Stimulated activated CD8-positive, alpha-beta memory T cell treated with anti-CD3 and anti-CD28 coated beads, Interleukin-7, amount 100 ng/mL, for 1 hour (primary cell): Measurements from ENCODE around the gene UBB.
"Not testable (repeated sequence)": the region's sequence is repeated elsewhere in the genome, so short reads cannot be mapped to it uniquely, and the experiment has no call there.

ENCODE experiments used
- DNase-seq, 2 donors: peaks; one replicate each; pipeline ENCODE4 v3.0.0-alpha.2; 2020; ENCODE audit warnings: low read depth in 2 of 2

The UBB gene

GRCh38 chr17:16374146-16374938, 6.5 kb upstream of the UBB start:
- no peak for DNase-seq

- DNase-seq, result no peak
These were observed 3.0 kb upstream of the UBB start for GRCh38 chr17:16377941-16378341.

DNA sequence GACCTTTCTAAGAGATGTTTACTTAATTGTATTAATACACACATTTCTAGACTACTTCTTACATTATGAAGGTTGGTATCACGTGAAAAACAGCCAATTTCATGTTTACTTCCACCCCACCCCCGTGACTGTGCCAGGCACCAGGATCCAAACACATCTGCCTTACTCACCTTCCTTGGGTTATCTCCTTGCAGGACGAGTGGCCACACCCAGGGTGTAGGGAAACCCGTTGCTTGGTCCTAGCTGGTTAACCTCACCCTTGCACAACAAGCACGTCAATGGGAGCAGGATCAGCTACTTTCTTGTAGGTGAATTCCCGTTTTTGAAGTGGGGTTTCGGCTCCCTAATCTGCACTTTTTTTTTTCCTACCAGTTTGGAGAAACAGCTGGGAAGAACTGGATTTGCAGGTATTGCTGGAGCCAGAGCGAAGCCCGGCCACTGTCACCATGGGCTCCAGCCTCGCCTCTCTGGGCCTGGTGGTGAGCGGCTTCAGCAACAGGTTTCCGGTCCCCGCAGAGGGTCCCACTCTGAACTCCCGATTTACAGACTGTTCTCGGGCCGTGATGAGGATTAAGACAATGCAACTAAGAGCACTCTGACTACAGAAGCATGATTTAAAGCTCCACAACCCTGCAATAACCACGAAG, 2.1 kb upstream of the UBB start:
- DNase-seq, result no peak

DNA sequence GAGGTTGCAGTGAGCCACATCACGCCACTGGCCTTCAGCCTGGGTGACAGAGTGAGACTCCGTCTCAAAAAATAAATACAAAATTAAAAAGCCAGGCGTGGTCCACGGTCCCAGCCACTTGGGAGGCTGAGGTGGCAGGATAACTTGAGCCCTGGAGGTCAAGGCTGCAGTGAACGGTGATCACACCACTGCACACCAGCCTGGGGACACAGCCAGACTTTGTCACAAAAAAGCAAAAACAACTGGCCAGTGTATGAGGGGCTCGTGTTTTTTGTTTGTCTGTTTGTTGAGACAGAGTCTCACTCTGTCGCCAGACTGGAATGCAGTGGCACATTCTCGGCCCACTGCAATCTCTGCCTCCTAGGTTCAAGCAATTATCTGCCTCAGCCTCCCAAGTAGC, 1.2 kb upstream of the UBB start:
- no peak for DNase-seq

- DNase-seq, result no peak
These were observed 567 bp downstream of the UBB start for GRCh38 chr17:16381496-16381820.

DNA sequence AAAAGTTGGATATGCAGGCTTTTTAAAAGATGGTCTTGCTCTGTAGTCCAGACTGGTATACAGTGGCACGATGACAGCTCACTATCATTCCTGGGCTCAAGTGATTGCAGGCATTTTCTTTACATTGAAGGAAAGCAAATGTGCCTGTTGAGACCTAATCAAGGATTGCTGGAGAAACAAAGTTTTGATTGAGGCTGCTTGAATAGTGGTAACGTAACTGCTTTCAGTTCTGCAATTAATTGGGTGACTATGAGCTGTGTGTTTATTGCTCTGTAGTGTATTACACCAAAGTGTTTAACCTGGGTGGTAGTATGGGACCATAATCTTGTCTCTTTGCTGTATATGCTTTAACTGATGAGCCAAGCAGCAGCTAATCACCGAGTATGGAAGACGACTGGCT, 2.3 kb downstream of the UBB start:
- no peak for DNase-seq

DNA sequence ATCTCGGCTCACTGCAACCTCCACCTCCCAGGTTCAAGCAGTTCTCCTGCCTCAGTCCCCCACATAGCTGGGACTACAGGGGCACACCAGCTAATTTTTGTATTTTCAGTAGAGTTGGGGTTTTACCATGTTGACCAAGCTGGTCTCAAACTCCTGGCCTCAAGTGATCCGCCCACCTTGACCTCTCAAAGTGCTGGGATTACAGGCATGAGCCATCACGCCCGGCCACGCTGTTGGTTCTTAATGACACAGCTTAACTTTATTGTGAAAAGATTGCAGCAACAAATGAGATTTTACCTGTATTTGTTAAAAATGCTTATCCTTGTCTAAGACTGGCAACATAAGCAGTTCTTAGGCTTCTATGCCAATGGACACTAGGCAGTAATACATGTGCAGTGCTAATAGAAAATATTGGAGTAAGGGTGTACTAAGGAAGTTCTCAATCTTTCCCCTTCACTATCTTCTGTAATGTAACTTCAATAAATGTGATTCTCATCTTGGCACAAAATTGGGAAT, 2.9 kb downstream of the UBB start:
- DNase-seq, result no peak

- no peak for DNase-seq
These were observed 3.7 kb downstream of the UBB start for GRCh38 chr17:16384557-16384956.

DNA sequence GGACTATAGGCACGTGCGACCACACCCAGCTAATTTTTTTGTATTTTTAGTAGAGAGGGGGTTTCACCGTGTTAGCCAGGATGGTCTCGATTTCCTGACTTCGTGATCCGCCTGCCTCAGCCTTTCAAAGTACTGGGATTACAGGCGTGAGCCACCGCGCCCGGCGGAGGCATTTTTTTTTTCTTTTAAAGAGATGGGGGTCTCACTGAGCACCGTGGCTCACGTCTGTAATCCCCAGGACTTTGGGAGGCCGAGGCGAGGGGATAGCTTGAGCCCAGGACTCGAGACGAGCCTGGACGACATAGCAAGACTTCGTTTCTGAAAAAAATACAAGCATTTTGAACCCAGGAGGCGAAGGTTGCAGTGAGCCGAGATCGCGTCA, 5.2 kb downstream of the UBB start:
- not testable (repeated sequence) for DNase-seq

DNA sequence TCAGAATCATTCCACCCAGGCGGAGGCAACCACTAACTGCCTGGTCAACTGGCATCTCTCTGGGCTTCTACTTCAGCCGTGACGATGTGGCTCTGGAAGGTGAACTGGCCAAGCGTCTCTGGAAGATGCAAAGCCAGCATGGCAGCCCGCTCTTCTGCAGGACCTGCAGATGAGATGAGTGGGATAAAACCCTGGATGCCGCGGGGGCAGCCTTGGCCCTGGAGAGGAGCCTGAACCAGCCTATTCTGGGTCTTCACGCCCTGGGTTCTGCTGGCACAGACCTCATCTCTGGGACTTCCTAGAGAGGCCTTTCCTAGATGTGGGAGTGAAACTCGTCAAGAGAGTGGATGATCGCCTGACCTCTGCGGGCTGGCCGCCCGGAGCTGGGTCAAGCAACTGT, 10.6 kb downstream of the UBB start:
- no peak for DNase-seq

GRCh38 chr17:16392491-16392890, 11.6 kb downstream of the UBB start:
- DNase-seq, result not testable (repeated sequence)

DNA sequence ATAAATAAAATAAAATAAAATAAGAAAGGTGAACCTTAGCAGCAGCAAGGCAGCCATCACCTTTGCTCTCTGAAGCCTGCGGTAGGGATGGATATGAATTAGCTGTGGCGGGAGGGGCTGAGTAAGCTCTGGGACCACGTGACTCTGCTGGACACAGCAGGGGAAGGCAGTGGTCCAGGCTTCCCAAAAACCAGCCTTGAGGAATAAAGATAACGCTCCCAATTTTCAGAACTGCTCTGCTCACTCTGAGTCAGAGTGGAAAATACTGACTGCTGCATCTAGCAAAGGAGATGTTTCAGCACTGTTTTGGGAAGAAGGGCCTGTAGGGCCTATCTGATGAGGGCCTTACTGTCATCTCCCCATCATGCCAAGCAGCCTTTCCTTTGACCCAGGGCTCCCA, 15.0 kb downstream of the UBB start:
- DNase-seq, result not testable (repeated sequence)

GRCh38 chr17:16396693-16397092, 15.8 kb downstream of the UBB start:
- DNase-seq, result not testable (repeated sequence)

- DNase-seq, result no peak
These were observed 17.7 kb downstream of the UBB start for GRCh38 chr17:16398270-16399267.

DNA sequence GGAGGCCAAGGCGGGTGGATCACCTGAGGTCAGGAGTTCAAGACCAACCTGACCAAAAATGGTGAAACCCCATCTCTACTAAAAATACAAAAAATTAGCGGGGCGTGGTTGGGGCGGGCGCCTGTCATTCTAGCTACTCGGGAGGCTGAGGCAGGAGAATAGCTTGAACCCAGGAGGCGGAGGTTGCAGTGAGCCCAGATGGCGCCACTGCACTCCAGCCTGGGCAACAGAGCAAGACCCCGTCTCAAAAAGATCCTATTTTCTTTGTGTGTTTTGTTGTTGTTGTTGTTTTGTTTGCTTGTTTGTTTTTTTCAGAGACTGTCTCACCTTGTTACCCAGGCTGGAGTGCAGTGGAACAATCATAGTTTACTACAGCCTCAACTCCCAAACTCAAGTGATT, 23.0 kb downstream of the UBB start:
- not testable (repeated sequence) for DNase-seq

- DNase-seq, result no peak
These were observed 26.1 kb downstream of the UBB start for GRCh38 chr17:16406742-16407674.

DNA sequence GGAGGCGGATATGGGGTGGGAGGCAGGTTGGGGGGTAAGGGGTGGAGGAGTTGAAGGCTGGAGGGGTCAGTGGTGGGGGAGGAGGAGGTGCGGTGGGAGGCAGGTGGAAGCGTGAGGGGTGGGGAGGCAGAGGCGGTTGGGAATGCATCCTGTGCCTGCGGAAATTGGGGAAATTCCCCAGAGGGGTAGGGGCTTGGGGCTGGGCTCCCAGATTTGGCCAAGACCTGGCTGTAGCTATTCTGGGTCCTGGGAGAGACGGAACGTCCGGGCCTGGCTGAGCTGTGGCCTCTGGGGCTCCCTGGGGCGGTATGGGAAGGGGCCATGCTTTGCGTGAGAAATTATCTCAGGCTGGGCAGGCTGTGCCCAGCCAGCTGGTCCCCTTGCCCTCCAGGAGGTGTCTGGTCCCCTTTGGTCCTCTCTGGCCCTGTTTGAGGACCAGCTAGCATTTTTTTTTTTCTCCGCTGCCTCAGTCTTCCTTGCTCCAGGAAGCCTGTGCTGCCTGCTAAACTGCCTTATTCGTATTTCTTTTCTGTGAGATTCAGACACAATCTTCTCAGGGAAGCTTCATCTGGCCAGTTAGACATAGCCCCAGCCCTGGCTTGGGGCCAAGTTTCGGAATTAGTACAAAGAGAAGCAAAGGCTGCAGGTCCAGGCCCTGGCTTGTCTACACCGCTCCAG, 27.2 kb downstream of the UBB start:
- no peak for DNase-seq

DNA sequence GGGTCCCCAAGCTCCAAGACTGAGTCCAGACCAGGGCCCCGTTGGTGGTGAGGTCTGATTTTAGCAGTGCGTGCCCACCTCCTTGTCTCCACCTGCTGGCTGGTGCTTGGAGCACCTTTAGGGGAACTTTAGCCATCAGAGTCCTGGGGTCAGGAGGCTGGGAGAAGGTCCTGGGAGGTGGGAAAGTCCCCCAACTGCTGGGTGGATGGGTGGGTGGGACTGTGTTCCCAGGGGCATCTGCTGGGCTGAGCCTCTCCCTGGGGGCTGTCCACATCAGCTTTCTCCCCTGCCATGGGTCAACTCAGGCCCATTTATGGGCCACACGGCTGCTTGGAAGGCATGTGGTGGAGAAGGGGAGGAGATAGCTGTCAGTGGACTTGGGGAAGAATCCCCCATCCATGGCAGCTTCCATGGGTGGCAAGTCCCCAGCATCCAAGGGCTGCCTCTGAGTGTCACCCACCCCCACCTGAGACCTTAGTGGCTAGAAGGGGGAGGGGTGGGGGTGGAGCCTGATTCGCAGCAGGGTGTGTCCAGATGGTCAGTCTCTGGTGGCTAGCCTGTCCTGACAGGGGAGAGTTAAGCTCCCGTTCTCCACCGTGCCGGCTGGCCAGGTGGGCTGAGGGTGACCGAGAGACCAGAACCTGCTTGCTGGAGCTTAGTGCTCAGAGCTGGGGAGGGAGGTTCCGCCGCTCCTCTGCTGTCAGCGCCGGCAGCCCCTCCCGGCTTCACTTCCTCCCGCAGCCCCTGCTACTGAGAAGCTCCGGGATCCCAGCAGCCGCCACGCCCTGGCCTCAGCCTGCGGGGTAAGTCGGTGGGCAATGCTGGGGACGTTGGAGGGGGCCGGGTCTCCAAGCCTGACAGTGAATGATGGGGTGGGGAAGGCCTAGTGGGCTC, 34.4 kb downstream of the UBB start, which contains the start of gene TRPV2:
TSS of gene TRPV2 (plus strand) at position 541 of the 894 bp plus-strand sequence. CDS start 2,098 bp downstream, outside the sequence.
- DNase-seq, result no peak

DNA sequence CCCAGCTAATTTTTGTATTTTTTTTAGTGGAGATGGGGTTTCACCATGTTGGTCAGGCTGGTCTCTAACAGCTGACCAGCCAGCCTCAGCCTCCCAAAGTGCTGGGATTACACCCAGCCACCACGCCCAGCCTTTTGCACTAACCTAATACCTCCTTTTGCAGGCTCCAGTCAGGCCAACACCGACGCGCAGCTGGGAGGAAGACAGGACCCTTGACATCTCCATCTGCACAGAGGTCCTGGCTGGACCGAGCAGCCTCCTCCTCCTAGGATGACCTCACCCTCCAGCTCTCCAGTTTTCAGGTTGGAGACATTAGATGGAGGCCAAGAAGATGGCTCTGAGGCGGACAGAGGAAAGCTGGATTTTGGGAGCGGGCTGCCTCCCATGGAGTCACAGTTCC, 36.5 kb downstream of the UBB start:
- no peak for DNase-seq
